Skeletal muscle satellite cell (primary cell): Measurements from ENCODE around the gene KCND2.

Experiments
- H3K27me3 ChIP-seq: 2 replicates; pipeline ENCODE4 v1.7.0; 2013; ENCODE audit warnings: low read length; ENCODE audit not compliant: control insufficient read depth, insufficient read depth
- H3K36me3 ChIP-seq: 2 replicates; pipeline ENCODE4 v1.7.0; 2013; ENCODE audit warnings: mild to moderate bottlenecking, control low read depth, low read length; ENCODE audit not compliant: insufficient read depth
- H3K4me1 ChIP-seq: 2 replicates; pipeline ENCODE4 v1.7.0; 2013; ENCODE audit warnings: low read length; ENCODE audit not compliant: control insufficient read depth, insufficient read depth
- H3K4me2 ChIP-seq: 2 replicates; pipeline ENCODE4 v1.7.0; 2013; ENCODE audit warnings: mild to moderate bottlenecking, low read length
- H3K4me3 ChIP-seq: 2 replicates; pipeline ENCODE4 v1.7.0; 2013; ENCODE audit warnings: low read length
- H3K9ac ChIP-seq: 2 replicates; pipeline ENCODE4 v1.7.0; 2013; ENCODE audit warnings: mild to moderate bottlenecking, low read depth, low read length, moderate library complexity
- H3K9me3 ChIP-seq: replicated peaks from 2 replicates; pipeline ENCODE4 v1.7.0; 2013; ENCODE audit warnings: mild to moderate bottlenecking, control low read depth, low read length

KCND2 gene

GRCh38 chr7:120603366-120603765 is 330.4 kb downstream of the KCND2 start:
- Histone ChIP-seq H3K4me3 (no peak overlapping the region), H3K9ac (no peak overlapping the region), H3K4me1 (no peaks in the 10 kb centered on the region), H3K4me2 (no peak overlapping the region), H3K9me3 (no peaks in the 10 kb centered on the region), H3K36me3 (no peaks in the 10 kb centered on the region), H3K27me3 (no peaks in the 10 kb centered on the region)

- Histone ChIP-seq H3K9me3 (no peaks in the 10 kb centered on the region), H3K36me3 (no peaks in the 10 kb centered on the region), H3K9ac (no peak overlapping the region), H3K4me1 (no peaks in the 10 kb centered on the region), H3K4me3 (no peak overlapping the region), H3K27me3 (no peaks in the 10 kb centered on the region), H3K4me2 (no peak overlapping the region)
Measured at GRCh38 chr7:120609136-120609753, 336.3 kb downstream of the KCND2 start.

DNA sequence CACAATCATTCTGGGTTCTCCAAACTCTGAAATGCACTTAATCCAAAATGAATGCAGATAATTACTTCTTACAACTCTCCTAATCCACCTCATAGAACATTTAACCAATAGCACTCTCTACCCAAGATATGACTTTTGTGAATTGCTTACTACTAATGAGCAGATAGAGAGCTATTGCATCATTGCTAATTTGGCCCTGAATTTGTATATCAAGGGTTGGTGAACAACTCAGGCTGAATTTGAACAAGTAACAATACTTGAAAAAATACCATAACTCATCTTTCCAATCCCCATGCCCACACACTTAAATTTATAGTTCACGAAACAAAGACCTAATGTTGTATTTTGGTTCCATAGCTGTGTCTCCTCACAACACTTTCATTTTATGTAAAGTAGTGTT is 339.0 kb downstream of the KCND2 start:
- no peaks in the 10 kb centered on the region for H3K9me3 ChIP-seq
- H3K4me3 ChIP-seq: no peak overlapping the region
- H3K9ac ChIP-seq: no peak overlapping the region
- H3K4me1 ChIP-seq: no peaks in the 10 kb centered on the region
- no peak overlapping the region for H3K4me2 ChIP-seq
- H3K27me3 ChIP-seq: no peaks in the 10 kb centered on the region
- no peaks in the 10 kb centered on the region for H3K36me3 ChIP-seq

GRCh38 chr7:120615703-120616102 is 342.7 kb downstream of the KCND2 start:
- Histone ChIP-seq H3K4me1 (no peaks in the 10 kb centered on the region), H3K4me3 (no peak overlapping the region), H3K9ac (no peak overlapping the region), H3K4me2 (no peak overlapping the region), H3K36me3 (no peaks in the 10 kb centered on the region), H3K27me3 (no peaks in the 10 kb centered on the region), H3K9me3 (no peaks in the 10 kb centered on the region)

- no peak overlapping the region for H3K4me3 ChIP-seq
- H3K9ac ChIP-seq: no peak overlapping the region
- H3K36me3 ChIP-seq: no peaks in the 10 kb centered on the region
- H3K9me3 ChIP-seq: no peaks in the 10 kb centered on the region
- H3K27me3 ChIP-seq: no peaks in the 10 kb centered on the region
- no peak overlapping the region for H3K4me2 ChIP-seq
- H3K4me1 ChIP-seq: no peaks in the 10 kb centered on the region
Measured at GRCh38 chr7:120617275-120617674, 344.3 kb downstream of the KCND2 start.

DNA sequence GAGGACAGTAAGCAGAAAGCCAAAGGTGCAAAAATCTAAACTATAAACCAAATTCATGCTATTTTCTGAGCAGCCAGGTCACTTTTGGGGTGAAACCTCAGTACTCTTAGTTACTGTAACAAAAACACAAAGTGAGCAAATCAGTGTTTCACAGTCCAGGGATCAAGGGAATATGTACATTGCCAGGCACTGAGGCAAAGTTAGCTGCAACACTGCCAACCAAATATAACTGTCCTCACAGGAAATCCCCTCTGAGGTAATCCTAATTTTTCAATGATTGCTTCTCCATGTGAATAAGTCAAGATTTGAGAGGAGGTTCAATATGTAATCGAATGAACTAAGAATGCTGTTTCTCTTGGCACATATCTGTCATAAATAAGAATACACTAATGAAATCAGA is 355.3 kb downstream of the KCND2 start:
- no peak overlapping the region for H3K4me2 ChIP-seq
- no peak overlapping the region for H3K9ac ChIP-seq
- no peaks in the 10 kb centered on the region for H3K9me3 ChIP-seq
- no peaks in the 10 kb centered on the region for H3K27me3 ChIP-seq
- H3K36me3 ChIP-seq: no peaks in the 10 kb centered on the region
- no peak overlapping the region for H3K4me3 ChIP-seq
- no peaks in the 10 kb centered on the region for H3K4me1 ChIP-seq

DNA sequence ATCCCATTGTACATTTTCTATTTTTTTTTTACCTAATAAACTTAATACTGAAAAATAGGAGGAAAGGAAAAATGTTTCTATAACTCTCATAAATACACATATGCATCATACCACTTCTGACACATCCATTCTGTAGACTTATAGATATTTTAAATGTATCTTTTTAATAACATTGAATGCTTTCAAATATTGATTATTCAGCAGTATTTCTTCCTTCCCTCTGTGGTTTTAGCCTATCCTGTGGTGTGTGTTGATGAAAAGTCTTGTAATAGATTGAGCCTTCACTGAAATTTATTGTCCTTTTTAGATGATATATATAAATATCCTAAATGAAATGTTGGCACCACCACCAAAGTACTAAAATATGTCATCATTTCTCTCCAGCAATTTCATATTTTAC is 366.9 kb downstream of the KCND2 start:
- no peak overlapping the region for H3K4me2 ChIP-seq
- H3K9me3 ChIP-seq: no peaks in the 10 kb centered on the region
- H3K4me3 ChIP-seq: no peak overlapping the region
- H3K27me3 ChIP-seq: no peaks in the 10 kb centered on the region
- no peaks in the 10 kb centered on the region for H3K36me3 ChIP-seq
- no peaks in the 10 kb centered on the region for H3K4me1 ChIP-seq
- no peak overlapping the region for H3K9ac ChIP-seq

DNA sequence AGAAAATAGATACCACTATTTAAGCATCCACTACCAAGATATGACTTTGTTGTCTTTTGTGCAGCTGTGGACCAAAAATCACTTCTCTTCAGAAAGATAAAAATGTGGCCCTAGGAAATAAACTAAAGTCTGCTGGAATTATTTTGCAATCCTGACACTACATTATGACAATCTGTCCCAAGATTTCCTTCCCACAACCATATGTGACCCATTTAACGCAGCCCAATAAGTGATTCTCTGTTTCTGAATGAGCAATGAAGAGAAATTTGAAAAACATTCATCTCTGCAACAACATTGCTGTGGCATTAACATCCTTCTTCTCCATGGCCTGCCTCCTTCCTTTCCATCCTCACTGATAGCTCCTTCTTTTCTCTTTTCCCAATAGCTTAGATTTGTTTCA is 373.0 kb downstream of the KCND2 start:
- no peaks in the 10 kb centered on the region for H3K4me1 ChIP-seq
- H3K4me2 ChIP-seq: no peak overlapping the region
- H3K36me3 ChIP-seq: no peaks in the 10 kb centered on the region
- no peaks in the 10 kb centered on the region for H3K9me3 ChIP-seq
- H3K4me3 ChIP-seq: no peak overlapping the region
- H3K27me3 ChIP-seq: no peaks in the 10 kb centered on the region
- H3K9ac ChIP-seq: no peak overlapping the region

GRCh38 chr7:120654241-120654640 is 381.3 kb downstream of the KCND2 start:
- no peaks in the 10 kb centered on the region for H3K27me3 ChIP-seq
- no peaks in the 10 kb centered on the region for H3K9me3 ChIP-seq
- H3K9ac ChIP-seq: no peak overlapping the region
- no peak overlapping the region for H3K4me2 ChIP-seq
- no peaks in the 10 kb centered on the region for H3K4me1 ChIP-seq
- no peak overlapping the region for H3K4me3 ChIP-seq
- no peaks in the 10 kb centered on the region for H3K36me3 ChIP-seq

- no peaks in the 10 kb centered on the region for H3K36me3 ChIP-seq
- H3K4me2 ChIP-seq: no peak overlapping the region
Measured at GRCh38 chr7:120658516-120658915, 385.5 kb downstream of the KCND2 start.

DNA sequence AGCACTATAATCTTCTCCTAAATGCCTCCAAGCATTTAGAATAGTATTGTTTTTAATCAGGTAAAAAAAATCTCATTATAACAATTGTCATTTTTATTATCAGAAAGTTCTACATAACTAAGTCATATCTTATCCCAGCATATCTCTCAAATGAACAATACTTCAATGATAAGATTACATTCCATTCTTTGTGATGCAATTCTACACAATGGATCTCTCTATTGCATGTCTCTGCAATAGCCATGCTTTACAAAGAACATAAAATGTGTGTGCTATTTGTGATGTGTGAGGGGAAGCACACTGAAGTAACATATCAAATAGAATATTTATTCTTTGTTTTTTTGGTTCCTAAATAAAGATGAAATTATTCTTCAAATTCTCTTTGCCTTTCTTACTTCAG is 389.3 kb downstream of the KCND2 start:
- Histone ChIP-seq H3K4me2 (no peak overlapping the region), H3K36me3 (no peaks in the 10 kb centered on the region), H3K4me3 (no peak overlapping the region), H3K9ac (no peak overlapping the region), H3K4me1 (no peaks in the 10 kb centered on the region), H3K9me3 (no peaks in the 10 kb centered on the region), H3K27me3 (no peaks in the 10 kb centered on the region)

More at GRCh38 chr7:120658516-120658915, 385.5 kb downstream of the KCND2 start:
- no peaks in the 10 kb centered on the region for H3K9me3 ChIP-seq
- no peak overlapping the region for H3K4me3 ChIP-seq
- H3K27me3 ChIP-seq: no peaks in the 10 kb centered on the region
- H3K4me1 ChIP-seq: no peaks in the 10 kb centered on the region
- H3K9ac ChIP-seq: no peak overlapping the region

DNA sequence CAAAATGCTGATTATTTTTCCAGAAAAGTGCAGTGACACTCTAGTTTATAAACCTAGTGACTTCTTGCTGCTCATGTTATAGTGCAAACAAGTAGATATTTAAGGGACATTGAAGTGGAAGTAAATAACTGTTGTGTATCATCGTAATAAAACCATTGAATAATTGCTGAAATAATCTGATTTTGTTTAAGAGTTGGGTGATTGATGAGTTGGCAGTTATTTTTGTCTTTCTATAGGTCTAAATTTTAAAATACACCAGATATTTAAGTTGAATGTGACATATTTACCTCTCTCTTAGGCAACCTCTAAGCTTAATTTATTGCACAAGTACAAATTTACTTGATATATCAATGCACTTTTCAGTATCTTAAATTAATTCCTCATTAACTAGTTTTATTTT is 392.1 kb downstream of the KCND2 start:
- Histone ChIP-seq H3K36me3 (no peaks in the 10 kb centered on the region), H3K4me1 (no peaks in the 10 kb centered on the region), H3K9me3 (no peaks in the 10 kb centered on the region), H3K4me3 (no peak overlapping the region), H3K27me3 (no peaks in the 10 kb centered on the region), H3K9ac (no peak overlapping the region), H3K4me2 (no peak overlapping the region)
